Gastroesophageal sphincter (tissue), 4 donors: ENCODE data around the gene CBLIF. TPM values are rescaled to one million over a fixed set of nuclear protein-coding genes. Genes with fewer than 3 reads are reported as not detected.

Experiments
- ATAC-seq: fragments of 150-250 bp; one replicate; pipeline ENCODE4 v1.9.1; 2016; ENCODE audit warnings: mild to moderate bottlenecking, moderate library complexity
- H3K27ac ChIP-seq, 4 donors: fragments of 200-600 bp; sonication (generic) in 3 of 4; 1 replicate in 3 of 4; 2 replicates in 1 of 4; pipeline ENCODE4 v1.5.1; 2016 to 2019
- H3K27me3 ChIP-seq: fragments of 200-600 bp; sonication (generic); one replicate; pipeline ENCODE4 v1.5.1; 2019
- H3K36me3 ChIP-seq, 2 donors: fragments of 200-600 bp; sonication (generic); one replicate each; pipeline ENCODE4 v1.5.1; 2019; ENCODE audit warnings: control low read depth in 1 of 2
- H3K4me1 ChIP-seq, 3 donors: fragments of 200-600 bp; sonication (generic); 1 replicate in 2 of 3; 2 replicates in 1 of 3; pipeline ENCODE4 v1.5.1; 2016 to 2019; ENCODE audit warnings: control low read depth in 2 of 3
- H3K4me3 ChIP-seq, 2 donors: fragments of 200-600 bp; sonication (generic); one replicate each; pipeline ENCODE4 v1.5.1; 2019; ENCODE audit warnings: mild to moderate bottlenecking in 1 of 2, moderate library complexity in 1 of 2
- H3K9me3 ChIP-seq, 3 donors: fragments of 200-600 bp; sonication (generic); one replicate each; pipeline ENCODE4 v1.5.1; 2017 to 2019; ENCODE audit warnings: control low read depth in 2 of 3
- CTCF ChIP-seq, 4 experiments: fragments of 200-600 bp in 2 of 4; fragments of 450-650 bp in 2 of 4; sonication (generic) in 1 of 4; IDR thresholded peaks; one replicate each; pipeline ENCODE4 v1.5.1; 2017 to 2019; ENCODE audit warnings: antibody characterized with exemption in 4 of 4, mild to moderate bottlenecking in 2 of 4, moderate library complexity in 2 of 4
- EP300 ChIP-seq: sonication (generic); formaldehyde crosslinking; IDR thresholded peaks from one replicate; pipeline ENCODE4 v1.6.1; 2017; ENCODE audit warnings: antibody characterized with exemption, mild to moderate bottlenecking
- POLR2A ChIP-seq, 2 donors: fragments of 450-650 bp; IDR thresholded peaks; one replicate each; pipeline ENCODE4 v1.6.1; 2017; ENCODE audit warnings: antibody characterized with exemption in 2 of 2, mild to moderate bottlenecking in 2 of 2, moderate library complexity in 1 of 2
- POLR2AphosphoS5 ChIP-seq: sonication (generic); formaldehyde crosslinking; IDR thresholded peaks from one replicate; pipeline ENCODE4 v1.6.1; 2017; ENCODE audit warnings: antibody characterized with exemption
- WGBS, 2 donors: methylation state at CpG; one replicate each; pipeline ENCODE4 v1.1.5; 2018; ENCODE audit warnings: low coverage in 1 of 2; 5-methylcytosine and 5-hydroxymethylcytosine counted together
- total RNA-seq, 4 donors: library from RNA; depleted of rRNA; stranded (reverse); fragments of >200 nt; gene quantifications; one replicate each; pipeline ENCODE4 v1.1.0, GENCODE V29; 2016

Gene CBLIF
- total RNA-seq, 4 donors from 2014 or later: not detected

GRCh38 chr11:59879567-59879966 is 34.3 kb upstream of the CBLIF start:
- no peak for ATAC-seq
- no peak overlapping the region for H3K27ac ChIP-seq
- no peaks in the 10 kb centered on the region for H3K4me1 ChIP-seq
- no peak for TF ChIP-seq POLR2A (IDR thresholded peaks at IDR 0.05)
- TF ChIP-seq CTCF (IDR thresholded peaks at IDR 0.05): no peak
- no peak for TF ChIP-seq POLR2AphosphoS5
- TF ChIP-seq EP300: no peak
- H3K4me3 ChIP-seq: no peak overlapping the region
- 17% methylated on average over 1 of the region's 1 CpG; no CpG with 5 or more reads in 1 of the 2 donors for WGBS, 2 donors
- no peaks in the 10 kb centered on the region for H3K27me3 ChIP-seq
- H3K36me3 ChIP-seq: no peaks in the 10 kb centered on the region
- no peaks in the 10 kb centered on the region for H3K9me3 ChIP-seq

GRCh38 chr11:59878575-59878974 is 33.3 kb upstream of the CBLIF start, which contains the start of gene OOSP3:
Gene OOSP3, plus strand, starts transcription at chr11:59878782. Its CDS starts 27 bp downstream, at chr11:59878809.
- ATAC-seq: no peak
- 64 to 79% methylated on average over 5 of the region's 5 CpGs for WGBS, 2 donors
- Histone ChIP-seq H3K4me1 (no peaks in the 10 kb centered on the region), H3K4me3 (no peak within 1 kb of the TSS), H3K36me3 (no peaks in the 10 kb centered on the region), H3K27me3 (no peaks in the 10 kb centered on the region), H3K27ac (no peak within 1 kb of the TSS), H3K9me3 (no peaks in the 10 kb centered on the region)
- no peak for TF ChIP-seq EP300
- TF ChIP-seq POLR2A (IDR thresholded peaks at IDR 0.05): no peak
- no peak for TF ChIP-seq CTCF (IDR thresholded peaks at IDR 0.05)
- TF ChIP-seq POLR2AphosphoS5: no peak

DNA sequence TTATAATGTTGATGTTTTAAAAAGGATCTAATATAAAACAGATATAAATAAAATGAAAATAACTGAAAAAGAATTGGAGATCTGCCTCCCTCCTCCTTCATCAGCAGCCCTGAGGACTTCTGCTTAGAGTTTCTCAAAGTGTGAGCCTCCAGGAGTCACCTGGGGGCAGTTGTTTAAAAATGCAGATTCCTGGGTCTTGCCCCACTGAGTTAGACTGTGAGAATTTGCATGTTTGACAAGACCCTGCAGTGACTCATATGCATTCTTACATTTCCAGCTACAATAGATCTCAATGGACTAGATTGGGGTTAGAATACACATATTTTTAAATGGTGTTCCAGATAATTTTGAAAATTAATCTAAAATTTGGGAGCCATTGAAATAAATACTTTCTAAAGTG is 32.5 kb upstream of the CBLIF start:
- Histone ChIP-seq H3K4me1 (no peaks in the 10 kb centered on the region), H3K4me3 (no peak overlapping the region), H3K9me3 (no peaks in the 10 kb centered on the region), H3K36me3 (no peaks in the 10 kb centered on the region), H3K27me3 (no peaks in the 10 kb centered on the region), H3K27ac (no peak overlapping the region)
- TF ChIP-seq POLR2AphosphoS5: no peak
- no peak for TF ChIP-seq POLR2A (IDR thresholded peaks at IDR 0.05)
- TF ChIP-seq CTCF (IDR thresholded peaks at IDR 0.05): no peak
- TF ChIP-seq EP300: no peak
- ATAC-seq: no peak

- Histone ChIP-seq H3K4me1 (no peaks in the 10 kb centered on the region), H3K4me3 (no peak overlapping the region), H3K27ac (no peak overlapping the region), H3K36me3 (no peaks in the 10 kb centered on the region), H3K9me3 (no peaks in the 10 kb centered on the region), H3K27me3 (no peaks in the 10 kb centered on the region)
- ATAC-seq: no peak
- no peak for TF ChIP-seq POLR2AphosphoS5
These were observed 32.0 kb upstream of the CBLIF start for GRCh38 chr11:59877325-59877724.

GRCh38 chr11:59875856-59876519 is 30.7 kb upstream of the CBLIF start:
- 44 to 64% methylated on average over 7 to 9 of the region's 9 CpGs for WGBS, 2 donors
- Histone ChIP-seq H3K4me3 (no peak overlapping the region), H3K9me3 (no peaks in the 10 kb centered on the region), H3K36me3 (no peaks in the 10 kb centered on the region), H3K4me1 (no peaks in the 10 kb centered on the region), H3K27me3 (no peaks in the 10 kb centered on the region), H3K27ac (no peak overlapping the region)
- no peak for TF ChIP-seq EP300
- TF ChIP-seq CTCF (IDR thresholded peaks at IDR 0.05): no peak
- no peak for TF ChIP-seq POLR2A (IDR thresholded peaks at IDR 0.05)
- no peak for TF ChIP-seq POLR2AphosphoS5
- ATAC-seq: no peak
